PC-9 (cell line): ENCODE results near the gene ACE2. TPM values are rescaled to one million over a fixed set of nuclear protein-coding genes. Genes with fewer than 3 reads are reported as not detected.
"Not testable (repeated sequence)": the region's sequence is repeated elsewhere in the genome, so short reads cannot be mapped to it uniquely, and the experiment has no call there.

Experiments used
- Bru-seq: library from RNA; stranded (reverse); fragments of 400-500 nt; gene quantifications from one replicate; lab custom pipeline; 2021; lab: Mats Ljungman, UMichigan
- BruChase-seq, 2 experiments: library from RNA; stranded (reverse); fragments of 400-500 nt; gene quantifications; one replicate each; lab custom pipeline; 2021; lab: Mats Ljungman, UMichigan
- BruUV-seq: library from RNA; stranded (reverse); fragments of 400-500 nt; replicated peaks from 2 replicates; lab custom pipeline; 2021; lab: Mats Ljungman, UMichigan
- CTCF ChIA-PET: fragments of 300-600 bp; sonication (Branson Sonifier 250); formaldehyde crosslinking; loops from one replicate; lab custom pipeline; 2022; ENCODE audit warnings: antibody characterized with exemption; lab: Charles Lee
- POLR2A ChIA-PET: fragments of 300-600 bp; sonication (Branson Sonifier 250); formaldehyde crosslinking; loops from one replicate; lab custom pipeline; 2022; ENCODE audit warnings: antibody characterized with exemption; ENCODE audit not compliant: unreplicated experiment; lab: Charles Lee
- DNase-seq, 2 experiments: peaks; one replicate each; pipeline versions ENCODE4 v3.0.0 to v3.0.0-alpha.2; 2015 to 2022; ENCODE audit warnings: mixed read lengths in 1 of 2
- H2AFZ ChIP-seq: fragments of 200-600 bp; sonication (generic); 2 replicates; pipeline ENCODE4 v1.8.1; 2017; ENCODE audit warnings: antibody characterized with exemption
- H3F3A ChIP-seq: fragments of 200-600 bp; sonication (generic); 2 replicates; pipeline ENCODE4 v1.8.1; 2017; ENCODE audit warnings: antibody characterized with exemption, mild to moderate bottlenecking, low read depth; ENCODE audit not compliant: insufficient read depth
- H3K27ac ChIP-seq: fragments of 200-600 bp; sonication (generic); 2 replicates; pipeline ENCODE4 v1.6.1; 2016; ENCODE audit warnings: mixed run types
- H3K27me3 ChIP-seq: fragments of 200-600 bp; sonication (generic); 2 replicates; pipeline ENCODE4 v1.6.1; 2016; ENCODE audit warnings: low read depth, mixed run types; ENCODE audit not compliant: insufficient read depth
- H3K36me3 ChIP-seq: fragments of 200-600 bp; sonication (generic); 2 replicates; pipeline ENCODE4 v1.6.1; 2016; ENCODE audit warnings: low read depth, mixed run types
- H3K4me1 ChIP-seq: fragments of 200-600 bp; sonication (generic); replicated peaks from 2 replicates; pipeline ENCODE4 v1.6.1; 2016; ENCODE audit warnings: mixed run types; ENCODE audit not compliant: insufficient read depth
- H3K4me2 ChIP-seq: fragments of 200-600 bp; sonication (generic); 2 replicates; pipeline ENCODE4 v1.6.1; 2017; ENCODE audit warnings: mixed run types
- H3K4me3 ChIP-seq: fragments of 200-600 bp; sonication (generic); 2 replicates; pipeline ENCODE4 v1.6.1; 2016; ENCODE audit warnings: mixed run types
- H3K79me2 ChIP-seq: fragments of 200-600 bp; sonication (generic); 2 replicates; pipeline ENCODE4 v1.6.1; 2017; ENCODE audit warnings: low read depth, mixed run types
- H3K9me2 ChIP-seq: fragments of 200-600 bp; sonication (generic); 2 replicates; pipeline ENCODE4 v1.8.1; 2017; ENCODE audit warnings: mild to moderate bottlenecking; ENCODE audit not compliant: insufficient read depth
- H3K9me3 ChIP-seq: fragments of 200-600 bp; sonication (generic); 2 replicates; pipeline ENCODE4 v1.8.1; 2016; ENCODE audit warnings: low read depth; ENCODE audit not compliant: insufficient read depth
- H4K20me1 ChIP-seq: fragments of 200-600 bp; sonication (generic); 2 replicates; pipeline ENCODE4 v1.8.1; 2017; ENCODE audit not compliant: insufficient read depth
- CTCF ChIP-seq: fragments of 200-600 bp; sonication (generic); conservative IDR thresholded peaks from 2 replicates; pipeline ENCODE4 v1.6.1; 2017; ENCODE audit warnings: mixed run types, antibody characterized with exemption, mild to moderate bottlenecking, moderate library complexity
- EZH2 ChIP-seq: fragments of 200-600 bp; sonication (generic); IDR thresholded peaks from 2 replicates; pipeline ENCODE4 v1.8.0; 2017; ENCODE audit warnings: antibody characterized with exemption, low read depth
- intact Hi-C: fragments of 100-400 bp; cut with micrococcal nuclease; formaldehyde crosslinking; loops from one replicate; pipeline ENCODE4 v1.10.0; 2022; ENCODE audit not compliant: unreplicated experiment
- long read RNA-seq: library from polyadenylated mRNA; stranded (forward); transcript quantifications from one replicate; pipeline ENCODE4 v2.0.0, GENCODE V29; 2022
- total RNA-seq: library from RNA; stranded (reverse); gene quantifications from 2 replicates; pipeline ENCODE4 v1.2.3, GENCODE V29; 2021

ACE2 gene
- 1.9 and 3.4 TPM in 2 replicates for total RNA-seq
- percentile 20 among the genes with signal in this experiment for Bru-seq, nascent RNA
- percentile 53 among the genes with signal in this experiment for BruChase-seq, experiment 1, labeled RNA remaining after a 2-hour chase
- percentile 81 among the genes with signal in this experiment for BruChase-seq, experiment 2, labeled RNA remaining after a 6-hour chase
- long read RNA-seq, partial matches to known transcripts: 0 of 2 reads
- long read RNA-seq, other reads (novel, unspliced or antisense): 1 of 2 reads

- Histone ChIP-seq H4K20me1 (no peaks in the 10 kb centered on the region), H2AFZ (peak within 1 kb of the TSS; percentile 50; the same call in 1 of the 2 replicates), H3K36me3 (no peaks in the 10 kb centered on the region), H3F3A (no peaks in the 10 kb centered on the region), H3K4me3 (no peak within 1 kb of the TSS), H3K27ac (peak within 1 kb of the TSS; percentile 69), H3K79me2 (no peaks in the 10 kb centered on the region), H3K4me1 (peaks cover 56% of the 10 kb centered on the region), H3K9me2 (no peaks in the 10 kb centered on the region), H3K9me3 (no peaks in the 10 kb centered on the region), H3K4me2 (peak within 1 kb of the TSS; percentile 76), H3K27me3 (no peaks in the 10 kb centered on the region)
- TF ChIP-seq EZH2 (no peak), CTCF (no peak)
- intact Hi-C loops: no loop called here
- no TSS peak for BruUV-seq
- no peak for DNase-seq
- ChIA-PET CTCF (no interaction called here), POLR2A (no interaction called here)
Measured at GRCh38 chrX:15600745-15601144, at the start of gene ACE2. ACE2 (minus strand) TSS chrX:15600960; CDS start chrX:15600911, 49 bp downstream.

- H3K4me3 ChIP-seq, H3K9me3 ChIP-seq, H3K36me3 ChIP-seq, H3K27me3 ChIP-seq, DNase-seq, H3K79me2 ChIP-seq, CTCF ChIA-PET, BruUV-seq, H3K4me2 ChIP-seq, POLR2A ChIA-PET, H3F3A ChIP-seq, H3K27ac ChIP-seq, H3K9me2 ChIP-seq, H3K4me1 ChIP-seq, H2AFZ ChIP-seq, intact Hi-C loops, H4K20me1 ChIP-seq: not testable (repeated sequence)
Measured at GRCh38 chrX:15647510-15647909, 46.8 kb upstream of the ACE2 start.

DNA sequence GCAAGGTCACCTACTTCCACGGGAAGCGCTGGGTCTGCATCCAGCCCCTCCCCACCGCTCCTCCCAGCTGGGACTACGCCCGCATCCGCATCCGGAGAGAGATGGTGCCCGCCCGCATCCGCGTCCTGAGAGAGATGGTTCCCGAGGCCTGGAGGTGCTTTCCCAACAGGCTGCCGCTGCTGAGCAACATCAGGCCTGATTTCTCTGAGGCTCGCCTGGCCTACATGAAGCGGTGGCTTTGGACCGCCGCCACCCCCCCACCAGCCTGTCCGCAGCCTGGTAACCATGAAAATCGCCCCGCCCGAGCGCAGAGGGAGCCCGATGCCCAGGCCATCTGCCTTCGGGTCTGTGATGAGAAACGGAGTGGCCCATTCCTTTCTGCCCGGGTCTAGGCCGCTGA, 45.8 kb upstream of the ACE2 start:
- ChIA-PET CTCF (no interaction called here), POLR2A (no interaction called here)
- H3F3A ChIP-seq: no peaks in the 10 kb centered on the region
- intact Hi-C loops: no loop called here
- H3K4me2 ChIP-seq: no peak overlapping the region
- H3K4me3 ChIP-seq: no peak overlapping the region
- no peaks in the 10 kb centered on the region for H4K20me1 ChIP-seq
- no TSS peak for BruUV-seq
- H3K27me3 ChIP-seq: no peaks in the 10 kb centered on the region
- H3K27ac ChIP-seq: no peak overlapping the region
- DNase-seq: no peak
- H3K9me3 ChIP-seq: no peaks in the 10 kb centered on the region
- no peaks in the 10 kb centered on the region for H3K9me2 ChIP-seq
- no peaks in the 10 kb centered on the region for H3K36me3 ChIP-seq
- no peaks in the 10 kb centered on the region for H3K4me1 ChIP-seq
- TF ChIP-seq EZH2 (no peak), CTCF (no peak)
- no peak overlapping the region for H2AFZ ChIP-seq
- no peaks in the 10 kb centered on the region for H3K79me2 ChIP-seq

DNA sequence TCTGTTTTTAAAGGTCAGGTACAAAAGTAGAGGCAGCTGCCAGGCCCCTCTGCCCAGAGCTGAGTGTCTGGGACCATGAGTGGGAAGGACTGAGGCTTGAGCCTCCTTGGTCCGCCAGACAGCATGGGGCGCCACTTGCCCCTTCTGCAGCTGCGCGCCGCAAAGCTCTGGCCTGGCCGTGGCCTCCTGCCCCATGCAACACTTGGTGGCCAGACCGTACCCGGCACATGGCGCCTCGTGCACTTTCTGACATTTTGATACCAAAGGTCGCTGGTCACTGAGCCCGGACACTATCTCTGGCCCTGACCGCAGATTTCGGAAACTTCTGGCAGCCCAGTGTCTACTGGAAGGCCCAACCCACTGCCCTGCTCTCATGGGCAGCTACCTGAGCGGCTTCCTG, 45.3 kb upstream of the ACE2 start:
- Histone ChIP-seq H2AFZ (no peak overlapping the region), H3K4me1 (no peaks in the 10 kb centered on the region), H3K79me2 (no peaks in the 10 kb centered on the region), H3K9me2 (no peaks in the 10 kb centered on the region), H3K4me2 (no peak overlapping the region), H3K9me3 (no peaks in the 10 kb centered on the region), H3K36me3 (no peaks in the 10 kb centered on the region), H3K4me3 (no peak overlapping the region), H4K20me1 (no peaks in the 10 kb centered on the region), H3K27ac (no peak overlapping the region), H3F3A (no peaks in the 10 kb centered on the region), H3K27me3 (no peaks in the 10 kb centered on the region)
- ChIA-PET POLR2A (no interaction called here), CTCF (no interaction called here)
- no TSS peak for BruUV-seq
- DNase-seq: no peak
- intact Hi-C loops: no loop called here
- no peak for TF ChIP-seq CTCF
- no peak for TF ChIP-seq EZH2
